DND-41 (cell line): ENCODE measurements around the gene DGKB.

Experiments used
- ATAC-seq: fragments of 200-7000 bp; cut with Tn5 transposase; 3 replicates; pipeline ENCODE4 v1.9.1; 2021; ENCODE audit warnings: low read depth; ENCODE audit not compliant: insufficient read depth
- DNase-seq: peaks from one replicate; pipeline ENCODE4 v3.0.0-alpha.2; 2020
- H2AFZ ChIP-seq: 2 replicates; pipeline ENCODE4 v1.6.0; 2012; ENCODE audit warnings: low read depth, low read length
- H3K27ac ChIP-seq: 2 replicates; pipeline ENCODE4 v1.5.1; 2012; ENCODE audit warnings: low read length, inconsistent platforms
- H3K27me3 ChIP-seq: fragments of 200-600 bp; sonication (generic); 2 replicates; pipeline ENCODE4 v1.6.0; 2012; ENCODE audit warnings: low read length, mild to moderate bottlenecking, inconsistent platforms; ENCODE audit not compliant: insufficient read depth, poor library complexity
- H3K36me3 ChIP-seq: 2 replicates; pipeline ENCODE4 v1.5.1; 2012; ENCODE audit warnings: low read length, inconsistent platforms; ENCODE audit not compliant: insufficient read depth
- H3K4me1 ChIP-seq: 2 replicates; pipeline ENCODE4 v1.5.1; 2012; ENCODE audit warnings: mild to moderate bottlenecking, low read length; ENCODE audit not compliant: insufficient read depth
- H3K4me2 ChIP-seq: 2 replicates; pipeline ENCODE4 v1.6.0; 2012; ENCODE audit warnings: mild to moderate bottlenecking, moderate library complexity, low read length, inconsistent platforms; ENCODE audit not compliant: insufficient read depth
- H3K4me3 ChIP-seq, 2 experiments: fragments of 200-600 bp in 1 of 2; shearing (Covaris generic) in 1 of 2; 2 replicates each; pipeline ENCODE4 v1.5.1; 2012 to 2016; ENCODE audit warnings: inconsistent platforms in 2 of 2, low read length in 2 of 2, mild to moderate bottlenecking in 2 of 2, low read depth in 1 of 2, moderate library complexity in 1 of 2
- H3K79me2 ChIP-seq: 2 replicates; pipeline ENCODE4 v1.6.0; 2012; ENCODE audit warnings: low read length, inconsistent platforms; ENCODE audit not compliant: insufficient read depth
- H3K9ac ChIP-seq: 2 replicates; pipeline ENCODE4 v1.6.0; 2012; ENCODE audit warnings: low read depth, mild to moderate bottlenecking, inconsistent platforms, low read length, moderate library complexity
- H3K9me3 ChIP-seq: 2 replicates; pipeline ENCODE4 v1.5.1; 2012; ENCODE audit warnings: low read length, moderate library complexity, mild to moderate bottlenecking, inconsistent platforms; ENCODE audit not compliant: insufficient read depth, severe bottlenecking
- H4K20me1 ChIP-seq: 2 replicates; pipeline ENCODE4 v1.6.0; 2012; ENCODE audit warnings: low read length; ENCODE audit not compliant: insufficient read depth
- CTCF ChIP-seq: IDR thresholded peaks from 2 replicates; pipeline ENCODE4 v1.5.1; 2012; ENCODE audit warnings: borderline replicate concordance, low read length, moderate library complexity, mild to moderate bottlenecking; ENCODE audit not compliant: poor library complexity, severe bottlenecking; ENCODE audit errors: extremely low read depth
- EZH2 ChIP-seq: IDR thresholded peaks from 3 replicates; pipeline ENCODE4 v1.6.1; 2012; ENCODE audit warnings: borderline replicate concordance, low read depth, mild to moderate bottlenecking, moderate library complexity, low read length, inconsistent platforms; ENCODE audit not compliant: severe bottlenecking

The DGKB gene

GRCh38 chr7:14579971-14580370 lies 322.6 kb downstream of the DGKB start:
- Histone ChIP-seq H3K36me3 (no peaks in the 10 kb centered on the region), H3K9me3 (no peaks in the 10 kb centered on the region), H3K79me2 (no peaks in the 10 kb centered on the region), H3K9ac (no peak overlapping the region), H2AFZ (no peak overlapping the region), H3K27me3 (no peaks in the 10 kb centered on the region), H3K4me2 (no peak overlapping the region), H3K27ac (no peak overlapping the region), H3K4me3 (no peak overlapping the region), H3K4me1 (no peaks in the 10 kb centered on the region), H4K20me1 (no peaks in the 10 kb centered on the region)
- ATAC-seq (no peak), DNase-seq (no peak)
- TF ChIP-seq CTCF (no peak), EZH2 (no peak)

DNA sequence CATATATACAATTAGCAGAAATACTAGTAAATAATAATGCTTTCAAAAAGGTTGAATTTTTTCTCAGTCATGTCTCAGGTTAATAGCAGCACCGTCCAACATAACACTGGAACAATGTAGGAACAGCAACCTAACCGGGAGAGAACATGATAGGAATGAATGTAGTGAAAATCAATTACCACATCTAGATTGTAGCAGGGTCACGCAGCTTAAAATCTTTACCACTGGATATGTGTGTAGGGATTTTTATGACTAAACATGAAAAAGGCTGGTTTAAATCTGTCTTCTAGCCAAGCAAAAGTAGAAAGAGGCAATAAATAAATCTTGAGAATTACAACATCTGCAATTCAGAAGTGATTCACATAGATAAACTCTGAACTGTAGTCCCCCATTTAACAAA lies 326.0 kb downstream of the DGKB start:
- Histone ChIP-seq H3K79me2 (no peaks in the 10 kb centered on the region), H3K36me3 (no peaks in the 10 kb centered on the region), H3K27me3 (no peaks in the 10 kb centered on the region), H3K9me3 (no peaks in the 10 kb centered on the region), H3K4me1 (no peaks in the 10 kb centered on the region), H4K20me1 (no peaks in the 10 kb centered on the region), H3K4me3 (no peak overlapping the region), H3K27ac (no peak overlapping the region), H3K4me2 (no peak overlapping the region), H3K9ac (no peak overlapping the region), H2AFZ (no peak overlapping the region)
- ATAC-seq: no peak
- no peak for DNase-seq
- no peak for TF ChIP-seq CTCF
- TF ChIP-seq EZH2: no peak

- no peak overlapping the region for H2AFZ ChIP-seq
- TF ChIP-seq EZH2: no peak
- TF ChIP-seq CTCF: no peak
- H3K9ac ChIP-seq: no peak overlapping the region
- DNase-seq (no peak), ATAC-seq (no peak)
- no peak overlapping the region for H3K27ac ChIP-seq
- H3K4me1 ChIP-seq: no peaks in the 10 kb centered on the region
- H3K79me2 ChIP-seq: no peaks in the 10 kb centered on the region
- no peaks in the 10 kb centered on the region for H3K27me3 ChIP-seq
- no peaks in the 10 kb centered on the region for H4K20me1 ChIP-seq
- no peak overlapping the region for H3K4me2 ChIP-seq
- no peak overlapping the region for H3K4me3 ChIP-seq
- H3K9me3 ChIP-seq: no peaks in the 10 kb centered on the region
- no peaks in the 10 kb centered on the region for H3K36me3 ChIP-seq
Observed at GRCh38 chr7:14570750-14571607, 331.6 kb downstream of the DGKB start.
